Tibial nerve (tissue), 4 donors: ENCODE measurements around the gene KIRREL2. TPM values are rescaled to one million over a fixed set of nuclear protein-coding genes. Genes with fewer than 3 reads are reported as not detected.

Experiments used
- DNase-seq, 2 donors: peaks; one replicate each; pipeline ENCODE4 v3.0.0-alpha.2; 2019; ENCODE audit warnings: low spot score in 2 of 2
- H3K27ac ChIP-seq, 4 donors: fragments of 200-600 bp; sonication (generic) in 3 of 4; one replicate each; pipeline ENCODE4 v1.5.1; 2017 to 2019; ENCODE audit warnings: mild to moderate bottlenecking in 1 of 4
- H3K27me3 ChIP-seq, 2 donors: fragments of 200-600 bp; sonication (generic) in 1 of 2; one replicate each; pipeline versions ENCODE4 v1.5.1 to v1.6.0; 2017 to 2019
- H3K36me3 ChIP-seq, 3 donors: fragments of 200-600 bp; sonication (generic); one replicate each; pipeline ENCODE4 v1.5.1; 2018 to 2019
- H3K4me1 ChIP-seq, 4 donors: fragments of 200-600 bp; sonication (generic) in 3 of 4; one replicate each; pipeline ENCODE4 v1.5.1; 2017 to 2019
- H3K4me3 ChIP-seq, 4 donors: fragments of 200-600 bp; sonication (generic) in 3 of 4; one replicate each; pipeline ENCODE4 v1.5.1; 2017 to 2019; ENCODE audit warnings: mild to moderate bottlenecking in 1 of 4, moderate library complexity in 1 of 4
- H3K9me3 ChIP-seq, 4 donors: fragments of 200-600 bp; sonication (generic) in 3 of 4; one replicate each; pipeline ENCODE4 v1.5.1; 2017 to 2019
- EP300 ChIP-seq, 2 donors: sonication (generic); formaldehyde crosslinking; IDR thresholded peaks; one replicate each; pipeline ENCODE4 v1.6.1; 2017; ENCODE audit warnings: antibody characterized with exemption in 2 of 2, mild to moderate bottlenecking in 1 of 2
- POLR2A ChIP-seq, 2 donors: fragments of 450-650 bp; IDR thresholded peaks; one replicate each; pipeline ENCODE4 v1.6.1; 2017; ENCODE audit warnings: antibody characterized with exemption in 2 of 2, mild to moderate bottlenecking in 2 of 2, moderate library complexity in 2 of 2
- WGBS, 2 donors: methylation state at CpG; one replicate each; pipeline ENCODE4 v1.1.5; 2018; 5-methylcytosine and 5-hydroxymethylcytosine counted together
- total RNA-seq, 4 donors: library from RNA; depleted of rRNA; stranded (reverse); fragments of >200 nt; gene quantifications; one replicate each; pipeline ENCODE4 v1.1.0, GENCODE V29; 2016
- TF ChIP-seq, protein P1 (sequence below), 5 experiments: fragments of 200-600 bp in 3 of 5; fragments of 450-650 bp in 2 of 5; sonication (generic) in 3 of 5; IDR thresholded peaks; one replicate each; pipeline ENCODE4 v1.5.1; 2016 to 2019; ENCODE audit warnings: antibody characterized with exemption in 5 of 5, mild to moderate bottlenecking in 3 of 5, moderate library complexity in 2 of 5

KIRREL2 gene
- total RNA-seq, 4 donors from 2014 or later: 0.44 TPM; not detected in 3

DNA sequence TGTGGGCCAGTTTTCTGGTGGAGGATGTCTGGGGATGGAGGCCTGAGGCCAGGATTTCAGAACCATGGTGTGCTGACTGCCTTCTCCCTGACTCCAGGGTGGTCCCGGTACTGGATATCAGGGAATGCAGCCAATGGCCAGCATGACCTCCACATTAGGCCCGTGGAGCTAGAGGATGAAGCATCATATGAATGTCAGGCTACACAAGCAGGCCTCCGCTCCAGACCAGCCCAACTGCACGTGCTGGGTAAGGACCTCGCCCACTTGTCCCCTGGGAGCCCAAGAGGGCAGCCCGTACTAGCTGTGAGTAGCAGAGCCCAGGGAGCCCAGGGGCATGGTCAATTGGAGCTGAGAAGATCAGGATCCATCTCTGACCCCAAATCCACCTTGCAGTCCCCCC is 1.6 kb downstream of the KIRREL2 start:
- Histone ChIP-seq H3K36me3 (no peaks in the 10 kb centered on the region), H3K9me3 (peaks cover 0 to 16% (median 0%) of the 10 kb centered on the region in 4 donors), H3K4me1 (peaks cover 0 to 28% (median 10%) of the 10 kb centered on the region in 4 donors), H3K27me3 (peaks cover 0 to 94% of the 10 kb centered on the region in 2 donors), H3K4me3 (no peak overlapping the region), H3K27ac (no peak overlapping the region)
- no peak for DNase-seq
- WGBS, 2 donors: 72% methylated on average over 5 to 6 of the region's 6 CpGs
- TF ChIP-seq, protein P1, sequence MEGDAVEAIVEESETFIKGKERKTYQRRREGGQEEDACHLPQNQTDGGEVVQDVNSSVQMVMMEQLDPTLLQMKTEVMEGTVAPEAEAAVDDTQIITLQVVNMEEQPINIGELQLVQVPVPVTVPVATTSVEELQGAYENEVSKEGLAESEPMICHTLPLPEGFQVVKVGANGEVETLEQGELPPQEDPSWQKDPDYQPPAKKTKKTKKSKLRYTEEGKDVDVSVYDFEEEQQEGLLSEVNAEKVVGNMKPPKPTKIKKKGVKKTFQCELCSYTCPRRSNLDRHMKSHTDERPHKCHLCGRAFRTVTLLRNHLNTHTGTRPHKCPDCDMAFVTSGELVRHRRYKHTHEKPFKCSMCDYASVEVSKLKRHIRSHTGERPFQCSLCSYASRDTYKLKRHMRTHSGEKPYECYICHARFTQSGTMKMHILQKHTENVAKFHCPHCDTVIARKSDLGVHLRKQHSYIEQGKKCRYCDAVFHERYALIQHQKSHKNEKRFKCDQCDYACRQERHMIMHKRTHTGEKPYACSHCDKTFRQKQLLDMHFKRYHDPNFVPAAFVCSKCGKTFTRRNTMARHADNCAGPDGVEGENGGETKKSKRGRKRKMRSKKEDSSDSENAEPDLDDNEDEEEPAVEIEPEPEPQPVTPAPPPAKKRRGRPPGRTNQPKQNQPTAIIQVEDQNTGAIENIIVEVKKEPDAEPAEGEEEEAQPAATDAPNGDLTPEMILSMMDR (IDR thresholded peaks at IDR 0.05): no peak
- TF ChIP-seq EP300 (IDR thresholded peaks at IDR 0.05) (no peak), POLR2A (IDR thresholded peaks at IDR 0.05) (no peak)

DNA sequence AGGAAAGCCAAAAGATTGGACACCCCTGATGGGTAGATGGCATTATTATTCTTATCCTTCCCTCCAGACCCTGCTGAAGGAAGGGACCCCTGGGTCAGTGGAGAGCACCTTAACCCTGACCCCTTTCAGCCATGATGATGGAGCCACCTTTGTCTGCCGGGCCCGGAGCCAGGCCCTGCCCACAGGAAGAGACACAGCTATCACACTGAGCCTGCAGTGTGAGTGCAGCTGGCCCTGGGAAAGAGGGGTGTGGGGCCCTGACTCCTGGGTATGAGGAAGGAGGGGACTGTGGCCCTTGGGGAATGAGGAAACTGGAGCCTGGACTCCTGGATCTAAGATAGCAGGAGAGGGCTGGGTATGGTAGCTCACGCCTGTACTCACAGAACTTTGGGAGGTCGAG is 2.7 kb downstream of the KIRREL2 start:
- Histone ChIP-seq H3K9me3 (peaks cover 0 to 16% (median 0%) of the 10 kb centered on the region in 4 donors), H3K4me3 (no peak overlapping the region), H3K4me1 (peaks cover 0 to 28% (median 10%) of the 10 kb centered on the region in 4 donors), H3K27me3 (peaks cover 0 to 94% of the 10 kb centered on the region in 2 donors), H3K36me3 (no peaks in the 10 kb centered on the region), H3K27ac (no peak overlapping the region)
- no peak for TF ChIP-seq POLR2A (IDR thresholded peaks at IDR 0.05)
- TF ChIP-seq, protein P1 (IDR thresholded peaks at IDR 0.05): no peak
- TF ChIP-seq EP300 (IDR thresholded peaks at IDR 0.05): no peak
- no peak for DNase-seq
- 74 to 76% methylated on average over 4 of the region's 4 CpGs for WGBS, 2 donors

DNA sequence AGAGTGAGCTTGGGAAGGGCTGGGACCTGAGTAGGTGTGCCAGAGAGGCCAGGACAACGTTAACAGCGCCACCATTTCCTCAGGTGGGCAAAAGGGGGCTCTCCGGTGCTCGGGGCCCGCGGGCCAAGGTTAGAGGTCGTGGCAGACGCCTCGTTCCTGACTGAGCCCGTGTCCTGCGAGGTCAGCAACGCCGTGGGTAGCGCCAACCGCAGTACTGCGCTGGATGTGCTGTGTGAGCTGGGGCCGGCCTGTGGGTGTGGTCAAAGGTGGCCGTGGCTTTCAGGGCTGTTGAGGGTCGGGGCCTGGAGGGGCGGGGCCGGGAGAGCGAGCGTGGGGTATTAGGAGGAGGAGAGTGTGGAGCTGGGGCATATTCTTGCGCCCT is 3.7 kb downstream of the KIRREL2 start:
- Histone ChIP-seq H3K4me1 (peaks cover 0 to 28% (median 10%) of the 10 kb centered on the region in 4 donors), H3K27ac (no peak overlapping the region), H3K27me3 (peaks cover 0 to 87% of the 10 kb centered on the region in 2 donors), H3K9me3 (peaks cover 0 to 16% (median 0%) of the 10 kb centered on the region in 4 donors), H3K4me3 (no peak overlapping the region), H3K36me3 (no peaks in the 10 kb centered on the region)
- TF ChIP-seq, protein P1 (IDR thresholded peaks at IDR 0.05): no peak
- TF ChIP-seq POLR2A (IDR thresholded peaks at IDR 0.05) (no peak), EP300 (IDR thresholded peaks at IDR 0.05) (no peak)
- no peak for DNase-seq
- WGBS, 2 donors: 0 to 19% methylated on average over 2 to 19 of the region's 24 CpGs

DNA sequence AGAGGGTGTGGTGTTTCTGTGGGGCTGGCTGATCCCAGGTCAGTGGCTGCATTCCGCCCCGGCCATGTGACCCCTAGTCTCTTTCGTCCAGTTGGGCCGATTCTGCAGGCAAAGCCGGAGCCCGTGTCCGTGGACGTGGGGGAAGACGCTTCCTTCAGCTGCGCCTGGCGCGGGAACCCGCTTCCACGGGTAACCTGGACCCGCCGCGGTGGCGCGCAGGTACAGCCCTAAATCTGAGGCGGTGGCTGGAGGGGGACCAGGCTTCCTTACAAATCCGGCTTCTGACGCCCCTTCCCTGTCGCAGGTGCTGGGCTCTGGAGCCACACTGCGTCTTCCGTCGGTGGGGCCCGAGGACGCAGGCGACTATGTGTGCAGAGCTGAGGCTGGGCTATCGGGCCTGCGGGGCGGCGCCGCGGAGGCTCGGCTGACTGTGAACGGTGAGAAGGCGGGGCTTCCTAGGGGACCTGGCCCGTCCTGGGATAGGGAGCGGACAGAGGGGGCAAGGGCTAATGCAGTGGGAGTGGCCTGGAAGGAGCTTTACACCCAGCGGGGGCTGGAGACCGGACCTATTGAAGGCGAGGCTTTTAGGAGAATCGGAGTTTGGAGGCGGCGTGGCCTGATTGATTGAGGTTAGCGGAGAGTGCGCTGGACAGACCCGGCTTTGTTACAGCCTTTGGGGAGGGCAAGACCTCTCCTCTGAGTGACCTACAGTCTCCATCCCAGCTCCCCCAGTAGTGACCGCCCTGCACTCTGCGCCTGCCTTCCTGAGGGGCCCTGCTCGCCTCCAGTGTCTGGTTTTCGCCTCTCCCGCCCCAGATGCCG is 4.3 kb downstream of the KIRREL2 start:
- no peak for DNase-seq
- no peaks in the 10 kb centered on the region for H3K36me3 ChIP-seq
- peaks cover 0 to 26% (median 9%) of the 10 kb centered on the region in 4 donors for H3K4me1 ChIP-seq
- peaks cover 0 to 16% (median 0%) of the 10 kb centered on the region in 4 donors for H3K9me3 ChIP-seq
- peaks cover 0 to 81% of the 10 kb centered on the region in 2 donors for H3K27me3 ChIP-seq
- 7 to 9% methylated on average over 42 to 55 of the region's 55 CpGs for WGBS, 2 donors
- no peak overlapping the region for H3K27ac ChIP-seq
- H3K4me3 ChIP-seq: no peak overlapping the region
- TF ChIP-seq POLR2A (IDR thresholded peaks at IDR 0.05) (no peak), EP300 (IDR thresholded peaks at IDR 0.05) (no peak)
- TF ChIP-seq, protein P1 (IDR thresholded peaks at IDR 0.05): no peak

DNA sequence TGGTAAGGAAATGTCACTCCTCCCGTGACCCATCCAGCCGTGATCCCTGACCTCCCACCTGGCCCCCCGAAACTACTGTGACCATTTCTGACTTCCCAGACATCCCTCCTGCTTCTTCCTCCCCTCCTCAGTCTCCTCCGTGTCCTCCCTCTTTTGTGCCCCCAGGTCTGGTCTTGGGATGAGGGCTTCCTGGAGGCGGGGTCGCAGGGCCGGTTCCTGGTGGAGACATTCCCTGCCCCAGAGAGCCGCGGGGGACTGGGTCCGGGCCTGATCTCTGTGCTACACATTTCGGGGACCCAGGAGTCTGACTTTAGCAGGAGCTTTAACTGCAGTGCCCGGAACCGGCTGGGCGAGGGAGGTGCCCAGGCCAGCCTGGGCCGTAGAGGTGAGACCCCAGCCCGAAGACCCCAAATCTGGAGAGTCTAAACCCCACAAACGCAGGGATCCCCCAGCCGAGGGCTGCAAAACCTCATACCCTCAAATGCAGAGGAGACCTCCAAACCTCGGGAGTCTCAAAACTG is 5.0 kb downstream of the KIRREL2 start:
- Histone ChIP-seq H3K9me3 (peaks cover 0 to 16% (median 0%) of the 10 kb centered on the region in 4 donors), H3K27me3 (peaks cover 0 to 80% of the 10 kb centered on the region in 2 donors)
- WGBS, 2 donors: 34 to 43% methylated on average over 19 of the region's 19 CpGs

More for the DNA sequence above, 5.0 kb downstream of the KIRREL2 start:
- no peaks in the 10 kb centered on the region for H3K36me3 ChIP-seq
- H3K4me1 ChIP-seq: peaks cover 0 to 19% (median 4%) of the 10 kb centered on the region in 4 donors
- no peak overlapping the region for H3K27ac ChIP-seq
- DNase-seq: no peak
- TF ChIP-seq, protein P1 (IDR thresholded peaks at IDR 0.05): no peak
- TF ChIP-seq POLR2A (IDR thresholded peaks at IDR 0.05) (no peak), EP300 (IDR thresholded peaks at IDR 0.05) (no peak)
- H3K4me3 ChIP-seq: no peak overlapping the region
